CD14-positive monocyte (primary cell): Measurements from ENCODE around the gene SYNE1. TPM values are rescaled to one million over a fixed set of nuclear protein-coding genes. Genes with fewer than 3 reads are reported as not detected.

ENCODE experiments used
- DNase-seq, 3 donors: peaks; one replicate each; pipeline ENCODE4 v3.0.0-alpha.2; 2011 to 2022
- H2AFZ ChIP-seq: 2 replicates; pipeline ENCODE4 v1.6.0; 2012; ENCODE audit warnings: mild to moderate bottlenecking, low read depth, low read length, inconsistent platforms; ENCODE audit not compliant: insufficient read depth, poor library complexity, severe bottlenecking
- H3K27ac ChIP-seq, 2 donors: 1 replicate in 1 of 2; 2 replicates in 1 of 2; pipeline ENCODE4 v1.5.1; 2012 to 2013; ENCODE audit warnings: low read length in 2 of 2, control low read depth in 1 of 2, inconsistent platforms in 1 of 2, low read depth in 1 of 2, mild to moderate bottlenecking in 1 of 2
- H3K27me3 ChIP-seq, 2 donors: one replicate each; pipeline versions ENCODE4 v1.6.0 to v1.6.1; 2011 to 2013; ENCODE audit warnings: low read length in 2 of 2; ENCODE audit not compliant: control insufficient read depth in 2 of 2, insufficient read depth in 2 of 2
- H3K36me3 ChIP-seq, 2 donors: replicated peaks in 1 of 2; 1 replicate in 1 of 2; 2 replicates in 1 of 2; pipeline versions ENCODE4 v1.5.1 to v1.6.1; 2012 to 2013; ENCODE audit warnings: low read length in 2 of 2, control low read depth in 1 of 2, inconsistent platforms in 1 of 2, mild to moderate bottlenecking in 1 of 2; ENCODE audit not compliant: insufficient read depth in 2 of 2, control insufficient read depth in 1 of 2
- H3K4me1 ChIP-seq, 2 donors: 1 replicate in 1 of 2; 2 replicates in 1 of 2; pipeline versions ENCODE4 v1.5.1 to v1.6.1; 2012 to 2013; ENCODE audit warnings: low read length in 2 of 2, control low read depth in 1 of 2, inconsistent platforms in 1 of 2, mild to moderate bottlenecking in 1 of 2, moderate library complexity in 1 of 2; ENCODE audit not compliant: insufficient read depth in 2 of 2, control insufficient read depth in 1 of 2
- H3K4me2 ChIP-seq: replicated peaks from 2 replicates; pipeline ENCODE3; 2012; ENCODE audit warnings: low read length, moderate library complexity, mild to moderate bottlenecking; ENCODE audit not compliant: poor library complexity, severe bottlenecking; ENCODE audit errors: extremely low read depth
- H3K4me3 ChIP-seq, 3 experiments: fragments of 200-600 bp in 1 of 3; sonication (generic) in 1 of 3; replicated peaks in 1 of 3; 1 replicate in 2 of 3; 2 replicates in 1 of 3; pipeline ENCODE4 v1.5.1; 2011 to 2013; ENCODE audit warnings: low read length in 3 of 3, mild to moderate bottlenecking in 3 of 3, control low read depth in 2 of 3, low read depth in 2 of 3, inconsistent platforms in 1 of 3, moderate library complexity in 1 of 3
- H3K79me2 ChIP-seq: 2 replicates; pipeline ENCODE4 v1.6.0; 2012; ENCODE audit warnings: mild to moderate bottlenecking, control low read depth, inconsistent platforms, low read length, moderate library complexity; ENCODE audit not compliant: insufficient read depth
- H3K9ac ChIP-seq: 2 replicates; pipeline ENCODE4 v1.6.0; 2017; ENCODE audit warnings: low read length, mild to moderate bottlenecking; ENCODE audit not compliant: insufficient read depth, poor library complexity, severe bottlenecking
- H3K9me3 ChIP-seq, 2 donors: replicated peaks in 1 of 2; 1 replicate in 1 of 2; 2 replicates in 1 of 2; pipeline versions ENCODE4 v1.5.1 to v1.6.1; 2012 to 2013; ENCODE audit warnings: low read length in 2 of 2, control low read depth in 1 of 2; ENCODE audit not compliant: control insufficient read depth in 1 of 2, insufficient read depth in 1 of 2
- H4K20me1 ChIP-seq: 2 replicates; pipeline ENCODE4 v1.6.0; 2012; ENCODE audit warnings: mild to moderate bottlenecking, low read length, control low read depth, moderate library complexity; ENCODE audit not compliant: insufficient read depth
- H3K27ac Mint-ChIP-seq, 7 donors: one replicate each; pipeline ENCODE4 v1.8.0; 2020; ENCODE audit warnings: mild to moderate bottlenecking in 7 of 7, mixed read lengths in 7 of 7, moderate library complexity in 6 of 7, inconsistent platforms in 2 of 7
- H3K27me3 Mint-ChIP-seq, 3 donors: one replicate each; pipeline ENCODE4 v1.8.0; 2021 to 2022; ENCODE audit warnings: low read depth in 3 of 3, mild to moderate bottlenecking in 3 of 3, mixed read lengths in 3 of 3, moderate library complexity in 3 of 3, inconsistent platforms in 1 of 3
- H3K36me3 Mint-ChIP-seq, 2 donors: one replicate each; pipeline ENCODE4 v1.8.0; 2020; ENCODE audit warnings: mixed read lengths in 2 of 2, inconsistent platforms in 1 of 2, mild to moderate bottlenecking in 1 of 2
- H3K4me1 Mint-ChIP-seq: one replicate; pipeline ENCODE4 v1.8.0; 2020; ENCODE audit warnings: mild to moderate bottlenecking, mixed read lengths
- H3K4me3 Mint-ChIP-seq, 2 donors: one replicate each; pipeline ENCODE4 v1.8.0; 2020; ENCODE audit warnings: mild to moderate bottlenecking in 2 of 2, mixed read lengths in 2 of 2, moderate library complexity in 1 of 2
- H3K9me3 Mint-ChIP-seq, 7 donors: one replicate each; pipeline ENCODE4 v1.8.0; 2020 to 2022; ENCODE audit warnings: mixed read lengths in 7 of 7, mild to moderate bottlenecking in 6 of 7, moderate library complexity in 6 of 7, inconsistent platforms in 2 of 7
- WGBS: methylation state at CpG from one replicate; pipeline ENCODE4 v1.1.5; 2013; ENCODE audit warnings: missing lambda C conversion rate; ENCODE audit not compliant: insufficient coverage; 5-methylcytosine and 5-hydroxymethylcytosine counted together
- intact Hi-C, 2 donors: fragments of 100-400 bp; cut with micrococcal nuclease; formaldehyde crosslinking; loops; one replicate each; pipeline versions ENCODE4 v1.15.0 to v1.15.1; 2023
- polyA plus RNA-seq, 3 donors: library from polyadenylated mRNA; depleted of rRNA in 1 of 3; unstranded in 2 of 3; stranded (reverse) in 1 of 3; fragments of 300-500 nt in 2 of 3; fragments of >200 nt in 1 of 3; fragmentation: Illumina TruSeq in 2 of 3; gene quantifications; 1 replicate in 2 of 3; 2 replicates in 1 of 3; pipeline ENCODE4 v1.2.3, GENCODE V29; 2012 to 2021
- TF ChIP-seq, protein P1 (sequence below): fragments of 200-600 bp; IDR thresholded peaks from one replicate; pipeline ENCODE4 v1.8.0; 2022; ENCODE audit warnings: antibody characterized with exemption, mild to moderate bottlenecking

The SYNE1 gene
- polyA plus RNA-seq, 3 donors, result 3.7 to 24.5 (median 8.1) TPM

DNA sequence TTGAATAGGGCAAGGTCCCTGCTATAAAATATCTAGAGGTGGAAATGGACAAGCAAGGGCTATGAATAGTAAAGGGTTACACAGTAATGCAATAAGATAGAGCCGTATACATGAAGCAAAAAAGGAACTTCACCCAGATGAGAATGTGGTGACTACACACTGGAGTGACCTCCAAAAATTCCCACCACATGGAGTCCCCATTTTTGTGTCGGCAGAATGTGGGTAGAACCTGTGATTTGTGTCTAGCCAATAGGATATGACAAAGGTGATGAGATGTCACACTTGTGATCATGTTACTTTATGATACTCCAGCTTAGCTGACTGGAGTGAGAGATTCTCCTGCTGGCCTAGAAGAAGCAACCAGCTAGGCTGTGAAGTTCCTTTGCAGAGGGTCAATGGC is 96.8 kb downstream of the SYNE1 start:
- Histone ChIP-seq H3K79me2 (no peaks in the 10 kb centered on the region), H3K27ac (no peak overlapping the region), H3K4me3 (no peak overlapping the region), H4K20me1 (no peaks in the 10 kb centered on the region), H2AFZ (no peak overlapping the region), H3K4me1 (no peaks in the 10 kb centered on the region), H3K9me3 (no peaks in the 10 kb centered on the region), H3K27me3 (no peaks in the 10 kb centered on the region), H3K36me3 (no peaks in the 10 kb centered on the region), H3K4me2 (no peak overlapping the region), H3K9ac (no peak overlapping the region)
- peaks cover 3% of the 10 kb centered on the region for H3K4me1 Mint-ChIP-seq
- no peak for DNase-seq
- peaks cover 0 to 2% (median 0%) of the 10 kb centered on the region in 3 donors for H3K27me3 Mint-ChIP-seq
- intact Hi-C loops, result no loop called here
- H3K9me3 Mint-ChIP-seq, result no peaks in the 10 kb centered on the region
- H3K4me3 Mint-ChIP-seq, result no peak overlapping the region
- TF ChIP-seq, protein P1, sequence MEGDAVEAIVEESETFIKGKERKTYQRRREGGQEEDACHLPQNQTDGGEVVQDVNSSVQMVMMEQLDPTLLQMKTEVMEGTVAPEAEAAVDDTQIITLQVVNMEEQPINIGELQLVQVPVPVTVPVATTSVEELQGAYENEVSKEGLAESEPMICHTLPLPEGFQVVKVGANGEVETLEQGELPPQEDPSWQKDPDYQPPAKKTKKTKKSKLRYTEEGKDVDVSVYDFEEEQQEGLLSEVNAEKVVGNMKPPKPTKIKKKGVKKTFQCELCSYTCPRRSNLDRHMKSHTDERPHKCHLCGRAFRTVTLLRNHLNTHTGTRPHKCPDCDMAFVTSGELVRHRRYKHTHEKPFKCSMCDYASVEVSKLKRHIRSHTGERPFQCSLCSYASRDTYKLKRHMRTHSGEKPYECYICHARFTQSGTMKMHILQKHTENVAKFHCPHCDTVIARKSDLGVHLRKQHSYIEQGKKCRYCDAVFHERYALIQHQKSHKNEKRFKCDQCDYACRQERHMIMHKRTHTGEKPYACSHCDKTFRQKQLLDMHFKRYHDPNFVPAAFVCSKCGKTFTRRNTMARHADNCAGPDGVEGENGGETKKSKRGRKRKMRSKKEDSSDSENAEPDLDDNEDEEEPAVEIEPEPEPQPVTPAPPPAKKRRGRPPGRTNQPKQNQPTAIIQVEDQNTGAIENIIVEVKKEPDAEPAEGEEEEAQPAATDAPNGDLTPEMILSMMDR, result no peak
- no CpG with 5 or more reads among the region's 2 CpGs for WGBS
- H3K36me3 Mint-ChIP-seq, result no peaks in the 10 kb centered on the region
- H3K27ac Mint-ChIP-seq, result no peak overlapping the region

DNA sequence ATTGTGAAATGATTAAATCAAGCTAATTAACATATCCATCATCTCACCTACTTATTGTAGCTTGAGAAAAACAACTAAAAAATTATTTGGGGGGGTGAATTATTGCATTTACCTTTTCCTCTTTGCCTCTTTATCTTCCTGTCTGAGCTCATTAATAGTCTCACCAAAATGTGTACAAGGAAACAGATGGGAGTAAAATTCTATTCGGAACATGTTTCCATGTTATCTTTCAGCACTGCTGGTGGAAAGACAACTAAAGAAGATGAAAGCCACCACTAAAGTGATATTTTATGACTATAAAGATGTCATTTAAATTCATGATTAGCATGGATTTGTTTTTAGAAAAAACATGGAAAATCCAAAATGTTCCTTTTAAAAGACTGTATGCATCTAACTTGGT is 102.6 kb downstream of the SYNE1 start:
- peaks cover 0 to 3% (median 1%) of the 10 kb centered on the region in 3 donors for H3K27me3 Mint-ChIP-seq
- Histone ChIP-seq H3K4me1 (no peaks in the 10 kb centered on the region), H3K36me3 (no peaks in the 10 kb centered on the region), H3K4me3 (no peak overlapping the region), H4K20me1 (no peaks in the 10 kb centered on the region), H3K27ac (no peak overlapping the region), H3K27me3 (no peaks in the 10 kb centered on the region), H3K9ac (no peak overlapping the region), H2AFZ (no peak overlapping the region), H3K4me2 (no peak overlapping the region), H3K9me3 (no peaks in the 10 kb centered on the region), H3K79me2 (no peaks in the 10 kb centered on the region)
- H3K4me1 Mint-ChIP-seq, result peaks cover 3% of the 10 kb centered on the region
- no peak overlapping the region for H3K27ac Mint-ChIP-seq
- DNase-seq, result no peak
- no peak overlapping the region for H3K4me3 Mint-ChIP-seq
- H3K9me3 Mint-ChIP-seq, result no peaks in the 10 kb centered on the region
- no CpG with 5 or more reads among the region's 1 CpG for WGBS
- TF ChIP-seq, protein P1, result no peak
- no peaks in the 10 kb centered on the region for H3K36me3 Mint-ChIP-seq
- intact Hi-C loops, result no loop called here
